Peyer's patch (tissue), 4 donors: Measurements from ENCODE around the gene STIL.

Experiments
- CTCF ChIP-seq, 6 experiments: fragments of 450-650 bp in 4 of 6; fragments of 200-600 bp in 2 of 6; sonication (generic) in 1 of 6; IDR thresholded peaks; one replicate each; pipeline ENCODE4 v1.5.1; 2017 to 2019; ENCODE audit warnings: antibody characterized with exemption in 6 of 6, mild to moderate bottlenecking in 3 of 6, moderate library complexity in 1 of 6
- POLR2A ChIP-seq, 2 donors: fragments of 450-650 bp; IDR thresholded peaks; one replicate each; pipeline ENCODE4 v1.5.1; 2017; ENCODE audit warnings: antibody characterized with exemption in 2 of 2, mild to moderate bottlenecking in 2 of 2, moderate library complexity in 2 of 2

- no peak for TF ChIP-seq CTCF (IDR thresholded peaks at IDR 0.05)
- TF ChIP-seq POLR2A (IDR thresholded peaks at IDR 0.05), result no peak
Observed at GRCh38 chr1:47280142-47280541, 33.8 kb downstream of the STIL start.
